ENCODE measurements around the gene NUP210.

DNA sequence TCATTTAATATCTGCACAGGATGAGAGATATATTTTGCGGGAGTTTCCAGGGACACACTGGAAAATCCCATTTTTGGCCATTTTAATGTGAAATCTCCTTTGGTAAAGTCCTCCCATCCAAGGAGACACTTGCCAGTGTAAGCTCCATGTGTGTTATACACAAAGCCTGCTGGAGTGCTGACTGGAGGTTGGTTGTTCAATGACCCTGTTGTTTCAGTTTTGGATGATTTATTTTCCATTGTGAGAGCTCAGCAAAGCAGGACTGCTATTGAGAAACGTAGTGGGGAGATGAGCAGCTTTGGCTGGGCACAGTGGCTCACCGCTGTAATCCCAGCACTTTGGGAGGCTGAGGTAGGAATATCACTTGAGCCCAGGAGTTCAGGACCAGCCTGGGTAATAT is 127.7 kb downstream of the NUP210 start:
- TF ChIP-seq, protein P1, sequence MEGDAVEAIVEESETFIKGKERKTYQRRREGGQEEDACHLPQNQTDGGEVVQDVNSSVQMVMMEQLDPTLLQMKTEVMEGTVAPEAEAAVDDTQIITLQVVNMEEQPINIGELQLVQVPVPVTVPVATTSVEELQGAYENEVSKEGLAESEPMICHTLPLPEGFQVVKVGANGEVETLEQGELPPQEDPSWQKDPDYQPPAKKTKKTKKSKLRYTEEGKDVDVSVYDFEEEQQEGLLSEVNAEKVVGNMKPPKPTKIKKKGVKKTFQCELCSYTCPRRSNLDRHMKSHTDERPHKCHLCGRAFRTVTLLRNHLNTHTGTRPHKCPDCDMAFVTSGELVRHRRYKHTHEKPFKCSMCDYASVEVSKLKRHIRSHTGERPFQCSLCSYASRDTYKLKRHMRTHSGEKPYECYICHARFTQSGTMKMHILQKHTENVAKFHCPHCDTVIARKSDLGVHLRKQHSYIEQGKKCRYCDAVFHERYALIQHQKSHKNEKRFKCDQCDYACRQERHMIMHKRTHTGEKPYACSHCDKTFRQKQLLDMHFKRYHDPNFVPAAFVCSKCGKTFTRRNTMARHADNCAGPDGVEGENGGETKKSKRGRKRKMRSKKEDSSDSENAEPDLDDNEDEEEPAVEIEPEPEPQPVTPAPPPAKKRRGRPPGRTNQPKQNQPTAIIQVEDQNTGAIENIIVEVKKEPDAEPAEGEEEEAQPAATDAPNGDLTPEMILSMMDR (IDR thresholded peaks at IDR 0.05; ENCODE audit: borderline replicate concordance, extremely low read depth, low read length, poor library complexity, severe bottlenecking): no peak
- TF ChIP-seq EZH2 (IDR thresholded peaks at IDR 0.05; ENCODE audit: borderline replicate concordance, low read depth, low read length, severe bottlenecking): no peak
